IPS-18c (cell line): Measurements from ENCODE around the gene PLCB1.

ENCODE experiments used
- H3K4me3 ChIP-seq: 2 replicates; pipeline ENCODE4 v1.7.0; 2013; ENCODE audit warnings: low read depth, mild to moderate bottlenecking, low read length, moderate library complexity; ENCODE audit not compliant: insufficient read depth
- H3K9me3 ChIP-seq: one replicate; pipeline ENCODE4 v1.6.1; 2013; ENCODE audit warnings: mild to moderate bottlenecking, low read length, moderate library complexity; ENCODE audit not compliant: control insufficient read depth, insufficient read depth

PLCB1 gene

DNA sequence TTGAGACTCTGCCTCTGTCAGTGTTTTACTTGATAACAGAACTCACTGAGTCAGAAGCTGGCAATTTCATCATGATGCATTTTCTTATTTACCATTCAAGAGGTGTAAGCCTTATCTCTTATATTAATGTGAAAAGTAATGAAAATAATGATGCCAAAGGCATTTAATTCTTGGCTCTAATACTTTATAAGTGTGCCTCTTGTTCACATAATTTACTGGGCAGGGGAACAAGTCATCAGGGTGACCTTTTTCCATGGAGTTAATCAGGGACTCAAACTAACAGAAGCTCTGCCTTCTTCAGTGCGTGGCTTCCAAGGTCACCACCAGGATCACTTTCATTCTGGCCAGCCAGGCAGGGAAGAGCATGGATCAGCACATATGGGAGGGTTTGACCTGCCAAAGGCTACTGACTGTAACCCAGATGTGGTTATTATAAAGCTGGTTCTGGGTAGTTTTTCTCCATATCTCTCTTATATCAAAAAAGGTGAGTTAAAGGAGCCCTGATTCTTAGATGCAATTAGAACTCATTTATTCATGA is 5.2 kb upstream of the PLCB1 start:
- H3K9me3 ChIP-seq = no peaks in the 10 kb centered on the region
- no peak overlapping the region for H3K4me3 ChIP-seq

DNA sequence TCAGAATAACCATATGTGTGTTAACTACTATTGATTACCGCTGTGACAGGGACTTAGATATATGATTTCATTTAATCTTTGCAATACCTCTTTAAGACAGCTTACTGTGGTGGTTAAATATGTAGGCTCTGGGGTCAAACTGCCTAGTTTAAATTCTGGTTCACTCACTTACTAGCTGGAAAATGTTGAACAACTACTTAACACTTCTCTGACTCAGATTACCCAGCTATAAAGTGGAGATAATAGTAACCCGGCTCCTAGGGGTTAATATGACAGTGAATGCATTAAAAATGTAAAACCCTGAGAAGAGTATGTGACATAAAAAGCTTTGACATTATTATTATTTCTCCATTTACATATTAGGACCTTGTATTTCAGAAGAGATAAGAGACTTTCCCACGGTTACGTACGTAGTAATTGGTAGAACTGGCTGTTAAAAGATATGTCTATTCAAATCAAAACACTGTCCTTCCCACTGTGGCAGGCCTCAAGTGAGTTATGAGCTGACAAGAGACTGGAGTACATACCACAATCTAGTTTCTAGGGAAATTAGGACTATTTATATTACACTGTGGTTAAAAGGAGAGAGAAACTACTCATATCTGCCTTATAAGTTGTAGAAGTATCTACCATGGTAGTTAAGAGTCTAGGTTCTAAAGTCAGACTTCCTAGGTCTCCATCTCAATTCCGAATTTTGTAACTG is 4.4 kb upstream of the PLCB1 start:
- H3K9me3 ChIP-seq = no peaks in the 10 kb centered on the region
- no peak overlapping the region for H3K4me3 ChIP-seq

DNA sequence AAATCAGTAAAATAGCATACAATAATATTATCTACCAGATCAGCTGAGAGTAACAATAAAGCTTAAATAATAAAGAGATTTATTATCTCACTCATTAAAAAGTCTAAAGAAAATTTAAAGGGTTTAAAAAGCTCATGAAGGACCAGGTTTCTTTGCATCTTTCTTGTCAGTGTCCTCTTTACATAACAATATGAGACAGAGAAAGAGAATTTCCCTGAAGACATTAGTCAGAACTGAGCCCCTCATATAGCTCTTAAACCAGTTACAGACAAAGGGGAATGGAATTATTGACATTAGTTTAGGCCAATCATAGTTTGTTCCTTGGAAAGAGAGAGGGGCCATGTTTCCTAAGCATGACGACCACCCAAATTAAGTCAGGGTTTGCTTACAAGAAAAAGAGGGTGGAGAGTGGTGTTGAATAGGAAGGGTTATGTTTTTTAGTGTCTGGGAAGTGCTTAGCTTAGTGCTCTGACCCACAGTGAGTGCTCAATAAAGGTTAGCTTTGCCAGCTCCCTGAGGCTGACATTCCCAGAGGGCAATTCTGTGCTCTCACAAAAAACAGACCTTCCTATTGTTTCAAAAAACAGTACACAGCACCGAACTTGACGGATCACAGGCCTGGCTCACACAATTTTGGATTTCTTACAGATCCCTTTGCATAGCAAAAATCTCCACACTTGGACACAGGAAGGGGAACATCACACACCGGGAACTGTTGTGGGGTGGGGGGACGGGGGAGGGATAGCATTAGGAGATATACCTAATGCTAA is 3.6 kb upstream of the PLCB1 start:
- no peaks in the 10 kb centered on the region for H3K9me3 ChIP-seq
- no peak overlapping the region for H3K4me3 ChIP-seq

DNA sequence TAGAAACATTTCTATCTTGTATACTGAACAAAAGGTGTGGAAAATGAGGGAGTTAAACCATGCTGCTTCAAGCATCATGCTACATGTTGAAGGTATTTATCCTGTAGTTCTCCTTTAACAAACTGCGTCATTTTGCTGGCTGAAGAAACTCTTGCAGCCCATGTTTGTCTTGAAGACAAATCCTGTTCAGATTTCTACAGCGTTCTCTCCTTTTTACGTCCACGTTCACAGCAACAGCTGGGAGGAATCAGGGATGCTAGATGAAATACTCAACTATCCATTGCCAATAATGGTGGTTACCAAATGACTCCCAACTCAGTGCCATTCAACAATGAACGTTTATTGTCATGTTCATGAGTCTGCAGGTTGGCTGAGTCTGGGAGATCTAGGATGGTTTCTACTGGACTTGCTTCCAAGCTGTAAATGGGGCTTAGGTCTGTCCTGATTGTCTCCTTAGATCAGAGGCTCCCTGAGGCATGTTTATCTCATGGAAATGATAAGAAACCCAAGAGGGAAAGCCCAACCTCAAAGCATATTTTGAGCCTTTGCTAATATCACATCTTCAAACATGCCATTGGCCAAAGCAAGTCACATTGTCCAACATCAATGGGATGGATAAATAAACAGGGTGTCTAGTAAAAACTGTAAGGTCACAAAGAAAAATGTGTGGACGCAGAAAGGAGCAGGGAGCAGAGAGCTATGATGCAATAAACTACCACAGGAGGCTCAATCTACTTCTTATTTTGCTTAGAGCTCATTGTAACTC is 2.7 kb upstream of the PLCB1 start:
- H3K9me3 ChIP-seq = no peaks in the 10 kb centered on the region
- H3K4me3 ChIP-seq = no peak overlapping the region

DNA sequence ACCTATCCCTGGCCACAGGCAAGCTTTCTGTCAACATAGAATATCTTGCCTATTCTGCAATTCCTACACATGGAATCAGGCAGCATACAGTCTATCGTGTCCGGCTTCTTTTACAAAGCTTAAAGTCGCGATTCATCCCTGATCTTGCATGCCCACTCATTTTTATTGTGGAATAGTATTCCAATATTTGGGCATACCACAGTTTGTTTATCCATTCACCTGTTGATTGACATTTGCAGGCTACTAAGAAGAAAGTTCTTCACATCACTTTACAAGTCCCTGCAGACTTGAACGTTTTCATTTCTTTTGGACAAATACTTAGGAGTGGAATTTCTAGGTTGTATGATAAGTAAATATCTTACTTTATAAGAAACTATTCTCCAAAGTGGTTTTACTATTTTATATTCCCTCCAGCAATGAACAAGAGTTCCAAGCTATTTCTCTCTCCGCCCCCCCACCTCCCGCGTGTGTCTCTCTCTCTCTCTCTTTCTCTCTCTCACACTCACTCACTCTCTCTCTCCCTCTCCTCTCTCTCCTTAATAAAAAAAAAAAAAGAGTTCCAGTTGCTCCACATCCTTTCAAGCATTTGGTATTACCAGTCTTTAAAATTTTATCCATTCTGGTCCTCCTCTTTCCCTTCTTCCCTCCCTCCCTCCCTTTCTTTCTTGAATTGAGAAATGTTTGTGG is 1.1 kb upstream of the PLCB1 start:
- Histone ChIP-seq H3K9me3 (no peaks in the 10 kb centered on the region), H3K4me3 (peak overlapping the region; percentile 49; the same call in 1 of the 2 replicates)

DNA sequence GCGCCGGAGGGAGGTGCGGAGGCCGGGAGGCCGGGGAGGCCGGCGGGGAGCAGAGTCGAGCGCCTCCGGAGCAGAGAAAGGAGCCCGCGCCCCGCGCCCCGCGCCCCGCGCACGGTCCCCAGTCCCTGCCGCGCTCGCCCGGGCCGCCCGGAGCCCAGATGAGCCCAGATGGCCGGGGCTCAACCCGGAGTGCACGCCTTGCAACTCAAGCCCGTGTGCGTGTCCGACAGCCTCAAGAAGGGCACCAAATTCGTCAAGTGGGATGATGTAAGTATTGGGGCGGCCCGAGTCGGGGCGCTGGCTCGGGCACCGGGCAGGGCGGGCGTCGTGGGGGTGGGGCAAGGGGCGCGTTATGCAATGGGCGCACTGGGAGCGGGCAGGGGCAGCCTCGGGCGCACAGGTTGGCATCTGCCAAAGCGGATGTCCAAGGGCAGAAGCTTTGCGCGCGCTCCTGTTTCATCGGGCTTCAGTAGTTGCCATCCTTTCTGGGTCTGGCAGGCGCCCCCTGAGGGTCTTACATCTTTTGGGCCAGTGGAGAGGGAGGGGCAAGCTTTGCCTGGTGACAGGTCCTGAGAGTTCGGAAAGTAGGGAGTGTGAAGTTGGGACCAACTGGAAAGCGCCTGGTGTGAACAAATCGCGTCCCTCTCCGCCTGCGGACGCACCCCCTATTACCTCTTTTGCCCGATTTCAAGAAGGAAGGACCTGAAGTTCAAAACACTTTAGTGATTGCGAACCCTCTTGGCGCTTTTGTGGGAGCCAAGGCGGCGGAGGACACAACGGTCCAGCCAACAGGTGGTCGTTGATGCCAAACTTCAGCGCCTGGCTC is 631 bp downstream of the PLCB1 start:
- Histone ChIP-seq H3K9me3 (no peaks in the 10 kb centered on the region), H3K4me3 (peak overlapping the region; percentile 66)

DNA sequence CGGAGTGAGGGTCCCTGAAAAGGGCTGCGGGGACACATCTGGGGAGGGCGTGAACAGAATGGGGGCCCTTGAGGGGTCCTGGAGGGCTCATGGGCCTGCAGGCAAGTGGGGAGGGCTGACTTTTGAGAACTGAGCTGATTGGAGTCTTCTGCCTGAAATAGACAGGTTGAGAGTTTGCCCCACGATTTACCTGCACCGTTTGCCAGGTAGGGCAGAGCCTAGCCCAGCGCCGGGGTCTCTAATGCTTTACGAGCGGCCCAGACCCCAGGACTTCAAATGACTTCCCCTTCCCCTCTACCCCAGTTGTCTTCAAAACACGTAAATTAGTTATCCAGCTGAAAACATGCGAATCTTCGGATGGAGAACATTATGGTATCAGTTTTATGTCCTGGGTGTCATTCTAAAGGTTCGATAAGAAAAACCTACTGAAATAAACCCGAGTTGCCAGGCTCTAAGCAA is 1.3 kb downstream of the PLCB1 start:
- Histone ChIP-seq H3K9me3 (no peaks in the 10 kb centered on the region), H3K4me3 (peak overlapping the region; percentile 66; the same call in 1 of the 2 replicates)

DNA sequence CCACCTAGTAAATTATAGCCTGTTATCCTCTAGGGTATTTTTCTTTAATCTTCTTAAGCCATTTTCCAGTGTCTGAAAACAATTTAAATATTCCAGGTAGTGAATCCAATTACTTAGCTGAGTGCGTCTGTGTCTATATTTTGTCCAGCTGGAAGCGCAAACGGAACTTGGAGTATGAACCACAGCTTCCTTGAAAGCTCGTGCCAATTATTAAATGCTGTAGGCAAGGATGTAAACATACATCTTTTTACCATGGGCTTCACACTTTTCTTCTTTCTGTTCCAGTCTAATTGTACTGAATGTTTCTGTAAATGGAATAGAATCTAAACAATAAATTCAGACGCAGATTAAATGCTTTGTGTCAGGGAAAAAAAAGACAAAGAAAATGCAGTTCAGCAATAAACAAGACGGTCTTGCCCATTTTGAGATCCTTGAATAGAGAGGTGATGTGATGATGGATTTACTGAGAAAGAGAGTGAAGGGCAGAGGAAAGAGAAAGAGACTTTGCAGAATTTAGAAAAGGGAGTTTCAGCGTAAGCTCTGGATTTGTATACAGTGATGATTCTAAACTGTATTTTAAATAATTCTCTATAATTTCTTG is 1.9 kb downstream of the PLCB1 start:
- Histone ChIP-seq H3K4me3 (no peak overlapping the region), H3K9me3 (no peaks in the 10 kb centered on the region)

DNA sequence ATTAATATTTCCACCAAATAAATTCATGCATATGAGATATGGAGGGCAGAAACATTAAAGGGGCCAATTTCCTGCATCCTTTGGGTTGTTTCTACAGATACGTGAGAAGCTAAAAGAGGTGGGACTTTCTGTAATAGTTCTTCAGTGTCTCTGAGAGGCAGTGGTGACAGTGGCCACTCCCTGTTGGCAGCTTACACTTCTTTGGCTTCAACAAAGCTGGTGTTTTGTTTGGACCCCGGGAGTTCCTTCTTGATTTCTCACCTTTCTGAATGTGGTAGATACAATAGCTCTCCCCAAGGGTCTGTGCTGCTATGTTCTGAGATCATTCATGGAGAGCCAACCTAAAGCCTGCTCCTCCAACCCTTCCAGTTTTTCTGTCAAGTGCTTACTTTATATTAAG is 7.8 kb downstream of the PLCB1 start:
- H3K4me3 ChIP-seq = no peak overlapping the region

DNA sequence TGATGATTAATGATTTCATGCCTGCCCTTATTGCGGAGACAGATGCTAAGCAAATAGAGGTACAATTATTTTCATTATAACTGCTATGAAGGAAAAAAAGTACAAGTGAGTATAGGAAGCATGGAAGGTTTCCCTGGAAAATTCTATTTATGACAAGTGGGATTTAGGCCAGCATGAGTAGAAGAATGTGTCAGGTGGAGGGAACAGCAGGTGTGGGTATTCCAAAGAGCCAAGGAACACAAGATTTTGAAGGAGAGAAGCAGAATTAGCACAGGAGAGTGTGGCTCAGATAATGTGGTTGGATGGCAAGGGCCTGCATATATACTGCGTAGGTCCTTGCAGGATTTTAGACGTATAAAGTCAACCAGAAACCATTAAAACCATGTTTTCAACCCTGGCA is 11.4 kb downstream of the PLCB1 start:
- no peaks in the 10 kb centered on the region for H3K9me3 ChIP-seq
- no peak overlapping the region for H3K4me3 ChIP-seq

More for the DNA sequence above, 7.8 kb downstream of the PLCB1 start:
- no peaks in the 10 kb centered on the region for H3K9me3 ChIP-seq

DNA sequence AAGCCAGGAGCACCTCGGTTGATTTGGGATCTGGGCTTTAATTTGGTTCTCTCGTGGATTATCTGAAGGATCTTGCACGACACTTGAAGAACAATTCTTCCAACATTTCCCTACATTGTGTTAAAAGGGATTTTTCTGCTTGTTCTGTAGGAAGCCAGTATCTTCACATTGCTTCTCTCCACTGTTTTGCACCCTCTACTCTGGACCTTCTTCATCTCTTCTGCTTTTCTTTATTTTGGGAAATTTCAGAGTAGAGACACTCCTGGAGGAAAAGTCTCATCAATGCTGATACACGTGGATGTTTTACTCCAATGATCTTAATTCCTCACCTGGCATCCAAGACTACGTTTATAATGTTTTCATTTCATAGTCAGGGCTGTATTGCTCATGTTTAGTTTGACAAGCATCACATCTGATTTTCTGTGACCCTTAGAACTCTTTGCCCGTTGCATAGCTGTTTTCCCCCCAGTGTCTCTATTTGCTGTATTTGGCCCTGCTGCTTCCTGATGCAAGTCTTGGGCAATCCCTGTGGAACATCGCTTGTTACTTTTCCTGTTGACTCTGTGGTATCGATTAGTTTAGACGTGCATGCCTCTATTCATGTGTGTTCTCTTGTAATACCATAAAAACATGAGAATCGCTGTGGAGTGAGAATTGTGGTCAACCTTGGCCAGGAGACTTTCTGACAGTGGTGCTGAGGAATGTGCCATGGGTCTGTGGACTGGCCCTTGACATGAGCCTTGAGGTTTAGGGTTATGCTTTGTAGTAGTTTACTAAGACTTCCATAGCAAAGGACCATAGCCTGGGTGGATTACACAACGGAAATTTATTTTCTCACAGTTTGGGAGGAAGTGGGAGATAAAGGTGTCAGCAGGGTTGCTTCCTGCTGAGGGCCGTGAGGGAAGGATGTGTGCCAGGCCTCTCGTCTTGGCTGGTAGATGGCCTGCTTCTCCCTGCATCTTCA is 12.5 kb downstream of the PLCB1 start:
- Histone ChIP-seq H3K9me3 (no peaks in the 10 kb centered on the region), H3K4me3 (no peak overlapping the region)

DNA sequence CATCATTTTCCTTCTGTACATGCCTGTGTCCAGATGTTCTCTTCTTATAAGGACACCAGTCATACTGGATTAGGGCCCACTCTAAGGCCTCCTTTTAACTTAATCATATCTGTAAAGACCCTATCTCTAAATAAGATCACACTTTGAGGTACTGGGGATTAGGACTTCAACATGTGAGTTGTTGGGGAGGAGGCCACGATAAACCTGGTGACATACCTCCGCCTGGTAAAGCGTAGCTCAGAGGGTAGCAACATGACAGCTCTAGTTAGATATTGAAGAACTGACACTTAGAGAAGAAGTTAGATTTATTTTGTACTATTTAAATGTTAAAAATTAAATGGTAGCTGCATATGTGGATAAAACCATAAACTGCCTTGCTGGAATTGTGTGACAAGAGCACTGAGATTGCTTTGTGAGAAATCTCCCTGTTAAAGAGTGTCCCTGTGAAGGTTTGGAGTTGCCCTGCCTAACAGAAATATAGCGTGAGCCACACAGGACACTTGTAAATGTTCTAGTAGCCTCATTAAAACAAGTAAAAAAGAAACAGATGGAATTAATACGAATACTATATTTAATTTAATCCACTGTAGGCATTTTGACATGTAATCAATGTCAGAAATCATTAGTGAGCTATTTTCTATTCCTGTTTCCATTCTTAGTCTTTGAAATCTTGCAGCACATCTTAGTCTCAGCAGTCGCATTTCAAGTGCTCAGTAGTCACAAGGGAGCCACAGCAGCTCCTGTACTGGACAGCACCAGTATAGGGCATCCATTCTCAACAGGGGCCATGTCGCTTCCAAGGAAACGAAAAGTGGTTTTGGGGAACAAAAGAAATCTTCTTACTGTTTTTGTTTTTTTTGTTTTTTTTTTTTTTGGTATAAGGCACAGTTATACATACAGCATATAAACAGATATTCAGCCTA is 13.4 kb downstream of the PLCB1 start:
- Histone ChIP-seq H3K9me3 (no peaks in the 10 kb centered on the region), H3K4me3 (no peak overlapping the region; the same call in 1 of the 2 replicates)

DNA sequence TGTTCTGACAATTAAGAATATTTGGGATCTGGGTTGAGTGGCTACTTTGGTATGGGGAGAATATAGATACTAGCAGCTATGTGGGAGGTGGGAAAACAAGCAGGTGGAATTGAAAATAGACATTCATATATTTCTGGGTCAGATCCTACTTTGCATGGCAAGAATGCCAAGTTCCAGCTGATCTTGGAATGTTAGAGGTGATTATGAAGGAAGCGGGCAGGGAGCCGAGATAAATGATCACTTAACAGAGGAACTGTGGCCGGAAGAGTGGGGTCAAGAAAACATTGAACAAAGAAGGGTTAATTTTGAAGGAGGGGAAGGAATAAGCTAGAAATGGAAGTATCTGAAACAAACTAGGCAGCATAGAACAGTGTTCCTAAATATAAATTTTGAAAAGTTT is 15.4 kb downstream of the PLCB1 start:
- Histone ChIP-seq H3K9me3 (no peaks in the 10 kb centered on the region), H3K4me3 (no peak overlapping the region)

DNA sequence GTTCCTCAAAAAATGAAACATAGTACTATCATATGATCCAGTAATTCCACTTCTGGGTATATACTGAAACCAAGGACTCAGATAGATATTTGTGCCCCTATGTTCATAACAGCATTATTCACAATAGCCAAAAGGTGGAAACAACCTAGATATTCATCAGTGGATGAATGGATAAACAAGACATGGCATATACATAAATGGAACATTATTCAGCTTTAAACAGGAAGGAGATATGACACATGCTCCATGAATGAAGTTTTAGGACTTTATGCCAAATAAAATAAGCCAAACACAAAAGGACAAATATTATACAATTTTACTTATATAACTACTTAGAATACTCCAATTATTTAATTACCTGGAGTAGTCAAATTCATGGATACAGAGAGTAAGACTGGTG is 16.4 kb downstream of the PLCB1 start:
- H3K9me3 ChIP-seq = no peaks in the 10 kb centered on the region
- no peak overlapping the region for H3K4me3 ChIP-seq
